Keratinocyte (primary cell): ENCODE measurements around the gene WDSUB1. TPM values are rescaled to one million over a fixed set of nuclear protein-coding genes. Genes with fewer than 3 reads are reported as not detected.

Experiments used
- DNase-seq: peaks from one replicate; pipeline ENCODE4 v3.0.0-alpha.2; 2011; ENCODE audit warnings: low read depth, missing footprints, low spot score
- FAIRE-seq: peaks from 2 replicates; lab custom pipeline; 2011; peaks lifted over from hg19 to GRCh38; lab: Jason Lieb, UNC
- H2AFZ ChIP-seq: 2 replicates; pipeline ENCODE4 v1.6.0; 2012; ENCODE audit warnings: low read length, control low read depth, inconsistent platforms; ENCODE audit not compliant: control insufficient read depth
- H3K27ac ChIP-seq: 2 replicates; pipeline ENCODE4 v1.5.1; 2011; ENCODE audit warnings: low read length; ENCODE audit not compliant: control insufficient read depth, insufficient read depth
- H3K27me3 ChIP-seq: 3 replicates; pipeline ENCODE4 v1.6.0; 2011; ENCODE audit warnings: low read length; ENCODE audit not compliant: control insufficient read depth, insufficient read depth; ENCODE audit errors: extremely low read depth
- H3K36me3 ChIP-seq, 2 experiments: 2 replicates in 1 of 2; 3 replicates in 1 of 2; pipeline ENCODE4 v1.5.1; 2011; ENCODE audit warnings: low read length in 2 of 2, mild to moderate bottlenecking in 1 of 2; ENCODE audit not compliant: control insufficient read depth in 2 of 2, insufficient read depth in 2 of 2; ENCODE audit errors: extremely low read depth in 1 of 2
- H3K4me1 ChIP-seq: 3 replicates; pipeline ENCODE4 v1.5.1; 2011; ENCODE audit warnings: low read length; ENCODE audit not compliant: control insufficient read depth, insufficient read depth; ENCODE audit errors: extremely low read depth
- H3K4me2 ChIP-seq: 3 replicates; pipeline ENCODE4 v1.6.0; 2011; ENCODE audit warnings: low read depth, low read length; ENCODE audit not compliant: control insufficient read depth, insufficient read depth; ENCODE audit errors: extremely low read depth
- H3K4me3 ChIP-seq, 3 experiments: fragments of 200-600 bp in 1 of 3; sonication (generic) in 1 of 3; 2 replicates in 2 of 3; 3 replicates in 1 of 3; pipeline ENCODE4 v1.5.1; 2011 to 2016; ENCODE audit warnings: low read length in 3 of 3, mild to moderate bottlenecking in 3 of 3, control low read depth in 2 of 3, inconsistent platforms in 1 of 3, low read depth in 1 of 3, mixed read lengths in 1 of 3, mixed run types in 1 of 3, moderate library complexity in 1 of 3; ENCODE audit not compliant: control insufficient read depth in 2 of 3, insufficient read depth in 2 of 3; ENCODE audit errors: extremely low read depth in 1 of 3
- H3K79me2 ChIP-seq: 2 replicates; pipeline ENCODE4 v1.6.0; 2012; ENCODE audit warnings: low read length; ENCODE audit not compliant: control insufficient read depth, insufficient read depth
- H3K9ac ChIP-seq: 3 replicates; pipeline ENCODE4 v1.6.0; 2011; ENCODE audit warnings: low read length; ENCODE audit not compliant: control insufficient read depth, insufficient read depth; ENCODE audit errors: extremely low read depth
- H3K9me1 ChIP-seq: 3 replicates; pipeline ENCODE4 v1.6.0; 2011; ENCODE audit warnings: low read length; ENCODE audit not compliant: control insufficient read depth, insufficient read depth; ENCODE audit errors: extremely low read depth
- H3K9me3 ChIP-seq: 2 replicates; pipeline ENCODE4 v1.5.1; 2012; ENCODE audit warnings: low read depth, low read length; ENCODE audit not compliant: control insufficient read depth
- H4K20me1 ChIP-seq: 3 replicates; pipeline ENCODE4 v1.6.0; 2011; ENCODE audit warnings: low read length; ENCODE audit not compliant: control insufficient read depth, insufficient read depth; ENCODE audit errors: extremely low read depth
- CTCF ChIP-seq, 3 experiments: IDR thresholded peaks in 1 of 3; conservative IDR thresholded peaks in 1 of 3; optimal IDR thresholded peaks in 1 of 3; 2 replicates in 2 of 3; 3 replicates in 1 of 3; pipeline versions ENCODE3 to v1.5.1; 2011; ENCODE audit warnings: low read length in 3 of 3, mild to moderate bottlenecking in 3 of 3, moderate library complexity in 2 of 3, control low read depth in 1 of 3, inconsistent platforms in 1 of 3; ENCODE audit not compliant: insufficient read depth in 2 of 3; ENCODE audit errors: extremely low read depth in 1 of 3
- EZH2 ChIP-seq: IDR thresholded peaks from one replicate; pipeline ENCODE4 v1.6.1; 2012; ENCODE audit warnings: inconsistent platforms, mild to moderate bottlenecking, low read length, moderate library complexity
- dilution Hi-C: fragments of 300-500 bp; cut with MboI; formaldehyde crosslinking; loops from one replicate; pipeline ENCODE4 v1.7.0; 2020; ENCODE audit warnings: low sequenced_read_pairs; ENCODE audit not compliant: extremely low pct_ligation_motif_present
- polyA plus RNA-seq, 5 experiments: library from polyadenylated mRNA; depleted of rRNA in 3 of 5; stranded (reverse) in 3 of 5; stranded (forward) in 1 of 5; unstranded in 1 of 5; fragments of >200 nt; gene quantifications; 1 replicate in 1 of 5; 2 replicates in 3 of 5; 3 replicates in 1 of 5; pipeline versions ENCODE4 v1.2.1 to v1.2.3, GENCODE V29; 2011 to 2012; ENCODE audit warnings: missing spikeins in 2 of 5, low read depth in 1 of 5, low replicate concordance in 1 of 5

The WDSUB1 gene
- polyA plus RNA-seq, 1 donor (not counting 4 experiments of a cell fraction or from before 2014, with no cell fraction given): 4.0 TPM

DNA sequence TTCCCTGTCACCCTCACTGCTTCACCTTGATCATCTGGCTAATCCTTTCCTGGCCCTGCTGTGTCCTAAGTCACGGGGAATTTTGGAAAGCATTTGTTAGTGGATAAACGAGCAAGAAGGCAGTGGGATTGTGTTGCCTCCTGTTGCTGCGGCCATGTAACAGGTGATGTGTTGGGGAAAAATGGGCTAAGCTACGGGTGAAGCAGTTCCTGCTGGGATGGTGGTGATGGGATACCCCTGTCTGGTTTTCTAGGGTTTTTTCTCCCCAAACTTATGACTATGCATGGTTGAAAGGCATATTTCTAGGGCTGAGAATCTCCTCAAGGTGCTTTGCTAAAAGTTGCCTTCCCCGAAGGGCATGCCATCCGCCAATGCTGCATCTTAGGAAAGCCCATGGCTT is 68.1 kb downstream of the WDSUB1 start:
- Histone ChIP-seq H3K9me3 (no peaks in the 10 kb centered on the region), H3K9me1 (no peaks in the 10 kb centered on the region), H3K27ac (no peak overlapping the region), H3K4me3 (no peak overlapping the region), H3K9ac (no peak overlapping the region), H2AFZ (no peak overlapping the region), H3K4me2 (no peak overlapping the region), H3K4me1 (no peaks in the 10 kb centered on the region), H3K27me3 (no peaks in the 10 kb centered on the region), H3K79me2 (no peaks in the 10 kb centered on the region), H3K36me3 (peaks cover 37 to 38% of the 10 kb centered on the region in 2 experiments), H4K20me1 (no peaks in the 10 kb centered on the region)
- DNase-seq (no peak), FAIRE-seq (no peak)
- dilution Hi-C loops: no loop called here
- no peak for TF ChIP-seq EZH2
- TF ChIP-seq CTCF (optimal IDR thresholded peaks at IDR 0.05 in 1 of 3, IDR thresholded peaks at IDR 0.05 in 1 of 3, conservative IDR thresholded peaks at IDR 0.05 in 1 of 3; ENCODE audit: extremely low read depth in 1 of 3, insufficient read depth in 2 of 3, low read length in 3 of 3): no peak

DNA sequence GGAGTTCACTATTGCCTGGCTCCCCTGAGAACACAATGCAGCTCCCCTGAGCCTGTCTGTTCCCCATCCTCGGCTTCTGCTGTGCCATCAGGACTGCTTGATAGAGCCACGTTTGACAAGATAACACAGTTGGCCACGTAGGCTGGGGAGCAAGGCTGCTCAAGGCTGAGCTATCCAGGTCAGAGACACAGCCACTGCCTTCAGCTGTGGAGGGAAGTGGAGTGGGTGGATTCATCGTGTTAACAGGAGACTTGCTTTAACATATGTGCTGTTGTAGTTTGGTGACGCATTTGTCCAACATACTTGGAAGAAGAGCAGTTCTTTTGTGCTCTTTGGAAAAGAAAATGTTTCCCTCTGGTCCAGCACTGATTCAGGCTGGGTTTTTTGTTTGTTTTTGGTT is 68.8 kb downstream of the WDSUB1 start:
- Histone ChIP-seq H3K27ac (no peak overlapping the region), H4K20me1 (no peaks in the 10 kb centered on the region), H3K4me3 (no peak overlapping the region), H2AFZ (no peak overlapping the region), H3K4me1 (no peaks in the 10 kb centered on the region), H3K27me3 (no peaks in the 10 kb centered on the region), H3K4me2 (no peak overlapping the region), H3K9me1 (no peaks in the 10 kb centered on the region), H3K36me3 (peaks cover 39 to 41% of the 10 kb centered on the region in 2 experiments), H3K9me3 (no peaks in the 10 kb centered on the region), H3K9ac (no peak overlapping the region), H3K79me2 (no peaks in the 10 kb centered on the region)
- no peak for FAIRE-seq
- DNase-seq: no peak
- TF ChIP-seq EZH2 (no peak), CTCF (optimal IDR thresholded peaks at IDR 0.05 in 1 of 3, IDR thresholded peaks at IDR 0.05 in 1 of 3, conservative IDR thresholded peaks at IDR 0.05 in 1 of 3; ENCODE audit: extremely low read depth in 1 of 3, insufficient read depth in 2 of 3, low read length in 3 of 3) (no peak)
- dilution Hi-C loops: no loop called here
